Tibial nerve (tissue), 4 donors: ENCODE results near the gene KAT6B.

Experiments used
- EP300 ChIP-seq, 2 donors: sonication (generic); formaldehyde crosslinking; IDR thresholded peaks; one replicate each; pipeline ENCODE4 v1.6.1; 2017; ENCODE audit warnings: antibody characterized with exemption in 2 of 2, mild to moderate bottlenecking in 1 of 2
- POLR2A ChIP-seq, 2 donors: fragments of 450-650 bp; IDR thresholded peaks; one replicate each; pipeline ENCODE4 v1.6.1; 2017; ENCODE audit warnings: antibody characterized with exemption in 2 of 2, mild to moderate bottlenecking in 2 of 2, moderate library complexity in 2 of 2
- TF ChIP-seq, protein P1 (sequence below), 5 experiments: fragments of 200-600 bp in 3 of 5; fragments of 450-650 bp in 2 of 5; sonication (generic) in 3 of 5; IDR thresholded peaks; one replicate each; pipeline ENCODE4 v1.5.1; 2016 to 2019; ENCODE audit warnings: antibody characterized with exemption in 5 of 5, mild to moderate bottlenecking in 3 of 5, moderate library complexity in 2 of 5

DNA sequence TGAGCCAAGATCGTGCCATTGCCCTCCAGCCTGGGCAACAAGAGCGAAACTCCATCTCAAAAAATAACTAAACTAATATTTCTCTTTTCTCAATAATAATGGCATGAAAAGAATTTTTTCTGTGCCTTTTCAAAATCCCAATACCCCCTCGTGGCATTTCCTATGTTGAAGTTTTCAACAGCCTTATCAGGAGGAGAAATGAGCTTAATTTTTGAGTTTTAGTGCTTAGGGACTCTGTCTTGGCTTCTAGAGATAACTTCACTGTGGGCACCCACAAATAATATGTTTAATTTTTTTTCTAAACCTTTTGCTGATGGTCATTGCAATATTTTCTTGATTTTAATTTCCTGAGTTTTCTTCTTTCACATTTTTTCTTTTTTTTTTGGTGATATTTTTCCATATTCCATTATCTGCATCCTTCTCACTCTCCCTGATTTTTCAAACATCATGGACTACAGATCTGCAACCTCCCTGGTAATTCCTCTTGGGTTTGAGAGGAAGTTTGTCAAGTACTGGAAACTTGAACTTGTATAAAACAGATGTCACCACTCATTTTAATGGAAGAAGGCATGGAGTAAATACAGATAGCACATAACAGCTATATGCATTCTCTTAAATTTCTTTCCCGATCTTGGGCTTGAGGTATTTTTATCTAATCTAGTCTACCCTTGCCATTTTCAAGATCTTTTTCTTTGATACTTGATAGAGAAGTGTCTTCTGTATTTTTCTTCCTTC, 84.0 kb downstream of the KAT6B start:
- TF ChIP-seq, protein P1, sequence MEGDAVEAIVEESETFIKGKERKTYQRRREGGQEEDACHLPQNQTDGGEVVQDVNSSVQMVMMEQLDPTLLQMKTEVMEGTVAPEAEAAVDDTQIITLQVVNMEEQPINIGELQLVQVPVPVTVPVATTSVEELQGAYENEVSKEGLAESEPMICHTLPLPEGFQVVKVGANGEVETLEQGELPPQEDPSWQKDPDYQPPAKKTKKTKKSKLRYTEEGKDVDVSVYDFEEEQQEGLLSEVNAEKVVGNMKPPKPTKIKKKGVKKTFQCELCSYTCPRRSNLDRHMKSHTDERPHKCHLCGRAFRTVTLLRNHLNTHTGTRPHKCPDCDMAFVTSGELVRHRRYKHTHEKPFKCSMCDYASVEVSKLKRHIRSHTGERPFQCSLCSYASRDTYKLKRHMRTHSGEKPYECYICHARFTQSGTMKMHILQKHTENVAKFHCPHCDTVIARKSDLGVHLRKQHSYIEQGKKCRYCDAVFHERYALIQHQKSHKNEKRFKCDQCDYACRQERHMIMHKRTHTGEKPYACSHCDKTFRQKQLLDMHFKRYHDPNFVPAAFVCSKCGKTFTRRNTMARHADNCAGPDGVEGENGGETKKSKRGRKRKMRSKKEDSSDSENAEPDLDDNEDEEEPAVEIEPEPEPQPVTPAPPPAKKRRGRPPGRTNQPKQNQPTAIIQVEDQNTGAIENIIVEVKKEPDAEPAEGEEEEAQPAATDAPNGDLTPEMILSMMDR (IDR thresholded peaks at IDR 0.05) = no peak
- TF ChIP-seq POLR2A (IDR thresholded peaks at IDR 0.05) = no peak
- TF ChIP-seq EP300 (IDR thresholded peaks at IDR 0.05) = no peak
